Osteoblast (primary cell): ENCODE measurements around the gene THYN1. TPM values are rescaled to one million over a fixed set of nuclear protein-coding genes. Genes with fewer than 3 reads are reported as not detected.
"Not testable (repeated sequence)": the region's sequence is repeated elsewhere in the genome, so short reads cannot be mapped to it uniquely, and the experiment has no call there.

ENCODE experiments used
- DNase-seq: peaks from one replicate; pipeline ENCODE4 v3.0.0; 2011; ENCODE audit warnings: low spot score, mixed read lengths; ENCODE audit not compliant: insufficient read length; ENCODE audit errors: missing footprints
- H2AFZ ChIP-seq: 2 replicates; pipeline ENCODE4 v1.6.0; 2011; ENCODE audit warnings: mild to moderate bottlenecking, low read length
- H3K27ac ChIP-seq: 2 replicates; pipeline ENCODE4 v1.5.1; 2011; ENCODE audit warnings: mild to moderate bottlenecking, low read depth, low read length, moderate library complexity
- H3K27me3 ChIP-seq: 2 replicates; pipeline ENCODE4 v1.6.0; 2012; ENCODE audit warnings: mild to moderate bottlenecking, control low read depth, inconsistent platforms, low read length, moderate library complexity; ENCODE audit not compliant: insufficient read depth
- H3K36me3 ChIP-seq: 2 replicates; pipeline ENCODE4 v1.5.1; 2011; ENCODE audit warnings: mild to moderate bottlenecking, low read length, control low read depth, moderate library complexity; ENCODE audit not compliant: insufficient read depth
- H3K4me1 ChIP-seq: 2 replicates; pipeline ENCODE4 v1.5.1; 2011; ENCODE audit warnings: mild to moderate bottlenecking, low read length, control low read depth, moderate library complexity; ENCODE audit not compliant: insufficient read depth
- H3K4me2 ChIP-seq: 2 replicates; pipeline ENCODE4 v1.6.0; 2011; ENCODE audit warnings: mild to moderate bottlenecking, low read length; ENCODE audit not compliant: insufficient read depth
- H3K4me3 ChIP-seq: fragments of 200-600 bp; sonication (generic); 3 replicates; pipeline ENCODE4 v1.5.1; 2012; ENCODE audit warnings: mild to moderate bottlenecking, low read length, inconsistent platforms; ENCODE audit not compliant: insufficient read depth
- H3K79me2 ChIP-seq: 2 replicates; pipeline ENCODE4 v1.6.0; 2012; ENCODE audit warnings: mild to moderate bottlenecking, low read length, control low read depth, inconsistent platforms; ENCODE audit not compliant: insufficient read depth
- H3K9me3 ChIP-seq: 2 replicates; pipeline ENCODE4 v1.5.1; 2011; ENCODE audit warnings: low read depth, low read length, control low read depth
- H4K20me1 ChIP-seq: 2 replicates; pipeline ENCODE4 v1.6.0; 2012; ENCODE audit warnings: mild to moderate bottlenecking, low read length, control low read depth; ENCODE audit not compliant: insufficient read depth
- total RNA-seq: library from RNA; depleted of rRNA; stranded (reverse); fragments of >200 nt; gene quantifications from 2 replicates; pipeline ENCODE4 v1.2.3, GENCODE V29; 2012
- TF ChIP-seq, protein P1 (sequence below): IDR thresholded peaks from 2 replicates; pipeline ENCODE4 v1.5.1; 2011; ENCODE audit warnings: mild to moderate bottlenecking, low read depth, low read length, moderate library complexity; ENCODE audit errors: extremely low read depth

Gene THYN1
- total RNA-seq, 1 donor = 42.0 TPM

DNA sequence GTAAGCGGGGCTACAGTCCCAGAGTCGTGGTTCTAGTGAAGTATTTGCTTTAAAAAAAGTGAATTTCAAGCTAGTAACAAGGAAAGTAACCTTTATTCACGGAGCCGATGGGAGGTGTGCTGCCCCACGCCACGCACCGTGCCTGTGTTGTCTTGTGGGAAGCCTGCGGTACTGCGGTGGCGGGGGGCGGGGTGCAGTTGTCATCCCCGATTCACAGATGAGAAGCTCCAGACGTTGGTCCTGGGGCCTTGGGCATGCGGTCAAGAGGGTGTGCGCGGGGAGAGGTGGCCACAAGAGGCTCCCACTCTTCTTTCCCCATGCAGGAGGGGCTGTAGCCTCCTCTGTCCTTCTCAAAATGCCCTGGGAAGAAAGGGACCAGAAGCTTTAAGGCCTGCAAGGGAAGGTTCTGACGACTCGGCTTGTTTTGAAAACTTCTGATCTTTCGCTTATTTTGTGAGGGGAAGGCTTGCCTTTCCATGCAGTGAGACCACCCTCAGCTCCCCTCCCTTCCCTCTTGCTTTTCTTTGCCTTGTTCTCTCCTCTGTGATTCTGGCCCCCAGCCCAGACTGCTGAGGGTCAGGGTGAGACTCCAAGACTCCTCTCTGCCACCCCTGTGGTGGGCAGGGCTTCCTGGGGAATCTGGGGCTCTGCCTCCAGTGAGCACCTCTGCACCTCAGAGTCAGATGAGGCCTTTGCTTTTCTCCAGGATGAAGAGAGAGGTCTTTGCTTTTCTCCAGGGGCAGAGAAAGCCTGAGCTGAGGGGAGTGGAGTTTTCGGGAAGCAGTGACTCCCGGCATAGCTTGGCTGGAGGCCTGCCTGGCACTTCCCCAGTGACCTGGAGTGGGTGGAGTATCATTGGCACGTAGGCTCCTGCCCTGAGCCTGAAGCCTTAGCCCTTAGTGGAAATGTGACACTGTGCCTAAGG lies 29.2 kb upstream of the THYN1 start:
- peaks cover 20% of the 10 kb centered on the region for H3K27me3 ChIP-seq
- no peak overlapping the region for H3K4me2 ChIP-seq
- no peaks in the 10 kb centered on the region for H3K79me2 ChIP-seq
- no peaks in the 10 kb centered on the region for H3K36me3 ChIP-seq
- no peak overlapping the region for H3K27ac ChIP-seq
- H3K4me3 ChIP-seq = no peak overlapping the region
- no peak overlapping the region for H2AFZ ChIP-seq
- TF ChIP-seq, protein P1, sequence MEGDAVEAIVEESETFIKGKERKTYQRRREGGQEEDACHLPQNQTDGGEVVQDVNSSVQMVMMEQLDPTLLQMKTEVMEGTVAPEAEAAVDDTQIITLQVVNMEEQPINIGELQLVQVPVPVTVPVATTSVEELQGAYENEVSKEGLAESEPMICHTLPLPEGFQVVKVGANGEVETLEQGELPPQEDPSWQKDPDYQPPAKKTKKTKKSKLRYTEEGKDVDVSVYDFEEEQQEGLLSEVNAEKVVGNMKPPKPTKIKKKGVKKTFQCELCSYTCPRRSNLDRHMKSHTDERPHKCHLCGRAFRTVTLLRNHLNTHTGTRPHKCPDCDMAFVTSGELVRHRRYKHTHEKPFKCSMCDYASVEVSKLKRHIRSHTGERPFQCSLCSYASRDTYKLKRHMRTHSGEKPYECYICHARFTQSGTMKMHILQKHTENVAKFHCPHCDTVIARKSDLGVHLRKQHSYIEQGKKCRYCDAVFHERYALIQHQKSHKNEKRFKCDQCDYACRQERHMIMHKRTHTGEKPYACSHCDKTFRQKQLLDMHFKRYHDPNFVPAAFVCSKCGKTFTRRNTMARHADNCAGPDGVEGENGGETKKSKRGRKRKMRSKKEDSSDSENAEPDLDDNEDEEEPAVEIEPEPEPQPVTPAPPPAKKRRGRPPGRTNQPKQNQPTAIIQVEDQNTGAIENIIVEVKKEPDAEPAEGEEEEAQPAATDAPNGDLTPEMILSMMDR = no peak
- H4K20me1 ChIP-seq = no peaks in the 10 kb centered on the region
- H3K9me3 ChIP-seq = peaks cover 2% of the 10 kb centered on the region
- H3K4me1 ChIP-seq = no peaks in the 10 kb centered on the region
- no peak for DNase-seq

DNA sequence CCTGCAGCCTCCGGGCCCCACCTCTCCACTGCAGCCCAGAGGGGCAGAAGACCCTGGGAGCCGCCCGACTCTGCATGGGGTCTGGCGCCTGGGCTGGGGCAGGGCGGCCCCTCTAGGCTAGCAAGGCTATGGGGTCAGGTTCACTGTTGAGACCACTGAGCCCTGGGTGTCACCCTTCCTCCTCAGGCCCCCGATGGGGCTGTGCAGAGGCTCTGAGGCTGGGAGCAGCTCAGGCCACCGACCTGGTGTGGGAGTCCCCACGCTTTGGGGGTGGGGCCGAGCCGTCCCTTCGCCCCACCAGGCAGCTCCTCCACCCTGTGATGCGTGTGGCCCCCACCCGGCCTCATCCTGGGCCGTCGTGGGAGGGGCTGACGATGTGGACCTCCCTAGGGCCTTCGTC lies 28.5 kb upstream of the THYN1 start:
- H2AFZ ChIP-seq, H3K9me3 ChIP-seq, H3K4me3 ChIP-seq, H3K79me2 ChIP-seq, H3K4me2 ChIP-seq, H3K27ac ChIP-seq, H3K36me3 ChIP-seq, DNase-seq, H4K20me1 ChIP-seq, H3K4me1 ChIP-seq: not testable (repeated sequence)
- H3K27me3 ChIP-seq = peaks cover 28% of the 10 kb centered on the region

DNA sequence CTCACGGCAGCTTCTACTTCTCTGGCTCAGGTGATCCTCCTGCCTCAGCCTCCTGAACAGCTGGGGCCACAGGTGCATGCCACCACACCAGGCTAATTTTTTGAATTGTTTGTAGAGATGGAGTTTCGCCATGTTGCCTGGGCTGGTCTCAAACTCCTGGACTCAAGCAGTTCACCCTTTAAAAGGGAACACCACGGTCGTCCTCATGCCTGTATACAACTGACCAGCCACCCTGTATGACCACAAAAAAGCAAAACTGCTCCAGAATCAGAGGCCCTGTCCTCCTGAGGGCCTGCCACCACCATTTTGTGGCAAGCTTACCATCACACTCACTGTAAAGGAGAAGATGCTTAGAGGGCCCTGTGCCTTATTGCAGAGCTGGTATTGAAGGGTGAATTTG lies 25.2 kb upstream of the THYN1 start:
- TF ChIP-seq, protein P1 = no peak
- Histone ChIP-seq H3K79me2 (no peaks in the 10 kb centered on the region), H4K20me1 (no peaks in the 10 kb centered on the region), H3K4me1 (no peaks in the 10 kb centered on the region), H3K27ac (no peak overlapping the region), H3K9me3 (peaks cover 2% of the 10 kb centered on the region), H3K36me3 (no peaks in the 10 kb centered on the region), H2AFZ (no peak overlapping the region), H3K27me3 (peaks cover 57% of the 10 kb centered on the region), H3K4me3 (no peak overlapping the region), H3K4me2 (no peak overlapping the region)
- no peak for DNase-seq

DNA sequence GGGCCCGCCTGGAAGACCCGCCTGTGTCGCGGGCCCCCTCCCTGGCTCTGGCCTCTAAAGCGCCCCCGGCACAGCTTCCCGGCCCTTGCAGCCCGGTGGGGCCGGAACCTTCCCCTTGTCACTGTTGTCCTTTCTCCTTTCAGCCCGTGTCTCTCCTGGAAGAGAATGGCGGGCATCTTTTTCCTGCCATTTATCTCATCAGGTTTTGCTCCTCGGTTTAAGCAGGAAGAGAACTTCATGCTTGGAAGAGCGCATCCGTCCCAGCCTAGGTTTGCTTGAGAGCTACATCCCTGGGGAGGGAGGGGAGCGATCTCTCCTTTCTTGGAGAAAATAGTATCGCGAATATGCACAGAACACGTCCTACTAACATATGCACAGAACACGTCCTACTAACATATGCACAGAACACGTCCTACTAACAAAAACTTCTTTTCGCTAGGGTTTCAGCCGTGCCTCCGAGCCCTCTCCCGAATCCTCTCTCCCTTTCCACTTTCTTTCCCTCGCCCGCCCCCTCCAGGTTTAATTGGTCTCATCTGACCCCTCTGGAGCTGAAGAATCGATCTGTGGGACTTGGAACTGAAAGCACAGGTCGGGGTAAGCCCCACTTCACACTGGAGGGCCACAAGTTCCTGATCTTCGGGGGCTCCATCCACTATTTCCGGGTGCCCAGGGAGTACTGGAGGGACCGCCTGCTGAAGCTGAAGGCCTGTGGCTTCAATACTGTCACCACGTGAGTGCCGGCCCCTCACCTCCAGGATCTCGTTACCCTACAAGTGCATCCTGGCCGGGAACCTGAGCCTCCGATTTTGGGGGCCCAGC lies 24.2 kb upstream of the THYN1 start:
- Histone ChIP-seq H4K20me1 (no peaks in the 10 kb centered on the region), H3K79me2 (no peaks in the 10 kb centered on the region), H3K27ac (no peak overlapping the region), H3K4me2 (no peak overlapping the region), H3K36me3 (no peaks in the 10 kb centered on the region), H3K4me1 (no peaks in the 10 kb centered on the region), H3K4me3 (no peak overlapping the region), H3K9me3 (peaks cover 2% of the 10 kb centered on the region), H2AFZ (no peak overlapping the region), H3K27me3 (peaks cover 66% of the 10 kb centered on the region)
- TF ChIP-seq, protein P1 = no peak
- no peak for DNase-seq
